COR-L47 (cell line): ENCODE results near the gene COLEC12.
"Not testable (repeated sequence)": the region's sequence is repeated elsewhere in the genome, so short reads cannot be mapped to it uniquely, and the experiment has no call there.

Source experiments
- DNase-seq: peaks from one replicate; lab custom pipeline; 2025; lab: John Stamatoyannopoulos, UW

The COLEC12 gene

GRCh38 chr18:408367-408766 is 92.1 kb downstream of the COLEC12 start:
- DNase-seq = no peak

DNA sequence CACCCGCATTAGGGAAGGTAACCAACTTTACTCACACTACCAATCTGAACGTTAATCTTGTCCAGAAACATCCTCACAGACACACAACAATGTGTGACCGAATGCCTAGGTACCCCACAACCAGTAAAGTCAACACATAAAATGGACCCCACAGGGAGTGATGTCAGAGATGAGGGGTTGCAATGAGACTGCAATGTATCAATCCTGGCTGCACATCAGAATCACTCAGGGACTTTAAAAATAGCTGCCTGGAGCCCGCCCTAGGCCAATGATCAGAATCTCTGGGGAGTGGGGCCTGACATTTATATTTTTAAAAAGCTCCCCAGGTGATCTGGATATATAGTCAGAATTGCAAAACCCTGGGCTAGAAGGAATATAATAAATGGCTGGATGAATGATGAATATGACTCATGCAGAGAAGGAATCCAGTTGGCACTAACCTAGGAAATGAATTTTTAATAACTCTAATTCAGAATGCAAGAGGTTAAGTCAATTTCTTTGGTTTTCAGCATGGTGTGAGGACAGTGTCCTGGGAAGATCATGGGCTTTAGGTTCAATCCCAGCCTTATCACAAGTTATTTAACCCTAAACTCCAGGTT is 92.8 kb downstream of the COLEC12 start:
- DNase-seq = no peak

- DNase-seq = no peak
These were observed 93.3 kb downstream of the COLEC12 start for GRCh38 chr18:407191-407590.

DNA sequence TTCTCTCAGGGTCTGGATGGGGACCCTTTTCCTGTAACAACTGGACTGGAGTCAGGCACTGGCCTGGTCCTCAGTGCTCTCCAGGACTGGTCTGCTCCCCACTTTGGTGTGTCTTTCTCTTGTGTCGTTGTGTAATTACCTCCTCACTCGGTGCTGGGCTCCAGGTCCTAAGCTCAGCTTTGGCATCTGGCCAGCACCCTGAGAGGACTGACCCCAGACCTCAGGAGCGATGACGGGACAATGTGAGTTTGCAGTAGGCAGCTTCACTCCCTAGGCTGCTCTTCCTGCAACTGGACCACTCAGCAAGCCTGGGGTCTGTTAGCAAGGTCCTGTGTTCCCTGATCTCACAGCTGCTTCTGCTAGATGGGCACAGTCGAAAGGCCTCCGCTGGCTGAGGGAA is 93.8 kb downstream of the COLEC12 start:
- no peak for DNase-seq

DNA sequence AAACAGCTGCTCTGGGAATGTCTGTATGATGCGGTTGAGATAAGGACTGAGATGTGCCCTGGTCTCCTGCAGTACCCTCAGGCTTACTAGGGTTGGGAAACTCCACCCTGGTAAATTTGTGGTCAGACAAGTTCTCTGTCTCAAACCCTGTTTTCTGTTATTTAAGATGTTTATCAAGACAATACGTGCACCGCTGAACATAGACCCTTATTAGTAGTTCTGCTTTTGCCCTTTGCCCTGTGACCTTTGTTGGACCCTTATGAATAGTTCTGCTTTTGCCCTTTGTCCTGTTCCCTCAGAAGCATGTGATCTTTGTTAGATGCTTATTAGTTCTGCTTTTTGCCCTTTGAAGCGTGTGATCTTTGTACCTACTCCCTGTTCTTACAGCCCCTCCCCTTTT is 95.5 kb downstream of the COLEC12 start:
- not testable (repeated sequence) for DNase-seq

DNA sequence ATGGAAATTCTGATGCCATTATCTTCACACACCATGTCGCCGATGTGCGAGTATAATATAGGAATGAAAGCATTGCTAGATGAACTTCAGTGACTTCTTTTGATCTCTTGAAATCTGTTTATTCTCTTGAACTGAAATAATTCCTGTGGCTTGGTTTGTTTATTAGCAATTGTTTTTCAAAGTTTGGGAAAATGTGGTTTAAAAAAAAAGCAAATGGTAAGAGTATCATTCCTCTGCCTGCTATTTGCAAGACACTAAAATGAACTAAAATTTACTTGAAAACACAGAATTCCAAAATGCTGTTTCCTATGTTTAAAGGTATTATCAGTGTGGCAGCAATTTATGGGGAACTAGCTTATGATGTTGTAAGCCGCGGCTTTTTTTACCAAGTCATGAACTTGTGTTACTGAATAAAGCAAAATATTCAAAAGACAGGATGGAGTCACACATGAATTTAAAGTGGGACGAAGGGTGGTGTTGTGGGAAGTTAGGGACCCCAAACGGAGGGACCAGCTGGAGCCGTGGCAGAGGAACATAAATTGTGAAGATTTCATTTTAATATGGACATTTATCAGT is 96.4 kb downstream of the COLEC12 start:
- no peak for DNase-seq

- DNase-seq = no peak
These were observed 98.4 kb downstream of the COLEC12 start for GRCh38 chr18:402129-402528.

DNA sequence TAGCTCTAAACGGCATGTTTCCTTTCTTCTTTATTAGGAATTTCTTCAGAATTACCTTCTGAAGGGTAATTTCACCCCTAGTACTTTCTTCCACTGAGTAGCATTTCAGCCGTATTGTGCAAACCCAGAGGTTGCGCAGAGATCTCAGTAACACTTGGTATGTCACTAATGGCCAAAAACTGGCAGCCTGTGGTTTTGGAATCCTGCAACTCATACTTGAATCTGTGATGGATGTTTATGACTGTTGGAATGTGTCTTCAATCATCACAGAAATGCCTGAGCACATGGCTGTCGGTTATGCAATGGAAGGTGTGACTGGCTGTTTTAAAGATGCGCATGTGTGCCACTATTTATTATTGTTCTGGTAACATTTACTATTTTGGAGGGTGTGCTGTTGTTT is 100.0 kb downstream of the COLEC12 start:
- no peak for DNase-seq

DNA sequence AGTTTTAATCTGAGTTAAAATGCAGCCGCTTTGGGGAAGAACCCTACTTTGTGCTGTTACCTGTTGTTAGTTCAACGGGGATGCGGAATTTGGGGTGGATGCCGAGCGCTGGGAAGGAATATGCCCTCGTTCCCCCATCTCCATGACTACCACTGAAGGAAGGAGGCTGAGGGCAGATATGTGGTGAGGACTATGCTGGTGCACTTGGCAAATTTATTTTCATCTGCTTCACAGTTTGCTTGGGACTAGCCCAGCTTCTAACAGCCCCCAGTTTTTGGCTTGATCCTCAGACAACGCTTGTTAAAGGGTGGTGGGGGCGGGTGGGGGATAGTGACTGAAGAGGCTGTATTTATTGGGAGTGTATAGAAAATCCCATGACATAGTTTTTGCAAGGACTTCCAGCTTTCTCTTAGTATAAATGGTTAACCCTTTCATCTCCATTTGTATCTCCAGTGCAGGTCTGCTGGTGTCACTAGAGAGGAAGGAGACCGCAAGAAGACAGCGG is 100.8 kb downstream of the COLEC12 start:
- no peak for DNase-seq

DNA sequence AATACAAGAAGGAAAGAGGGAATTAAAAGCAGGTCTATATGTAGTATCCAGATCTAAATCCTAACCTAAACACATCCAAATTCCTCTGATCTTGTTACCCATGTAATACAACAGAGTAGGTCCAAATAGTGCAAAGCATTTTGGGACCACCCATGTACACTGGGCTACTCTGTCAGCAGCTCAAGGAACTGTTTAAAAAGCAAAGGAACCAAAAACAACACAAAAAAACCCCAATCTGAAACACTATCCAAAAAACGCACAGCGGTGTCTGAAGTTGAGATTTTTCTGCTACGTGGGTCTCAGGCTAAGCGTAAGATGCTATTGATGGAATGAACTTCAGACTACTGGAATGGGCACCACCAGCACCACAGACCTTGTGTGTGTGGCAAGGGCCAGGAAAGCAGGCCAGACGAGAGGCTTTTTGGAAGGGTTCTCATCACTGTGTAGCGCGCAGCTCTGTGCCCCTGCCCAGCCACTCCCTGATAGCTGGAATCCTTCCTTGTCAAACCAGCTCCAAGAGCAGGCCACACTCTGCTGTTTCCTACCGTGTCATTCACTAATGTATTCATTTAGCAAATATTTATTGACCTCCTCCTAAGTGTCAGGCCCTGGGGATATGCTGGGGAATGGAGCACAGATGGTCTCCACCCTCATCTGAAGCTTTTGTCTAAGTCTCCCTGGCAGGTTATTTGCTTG is 101.4 kb downstream of the COLEC12 start:
- peak; percentile 16 for DNase-seq

GRCh38 chr18:396556-396955 is 103.9 kb downstream of the COLEC12 start:
- DNase-seq = no peak

- no peak for DNase-seq
These were observed 104.3 kb downstream of the COLEC12 start for GRCh38 chr18:396251-396555.

- peak; percentile 96 for DNase-seq
These were observed 104.8 kb downstream of the COLEC12 start for GRCh38 chr18:395456-396250.

- peak; percentile 79 for DNase-seq
These were observed 105.5 kb downstream of the COLEC12 start for GRCh38 chr18:394987-395362.

DNA sequence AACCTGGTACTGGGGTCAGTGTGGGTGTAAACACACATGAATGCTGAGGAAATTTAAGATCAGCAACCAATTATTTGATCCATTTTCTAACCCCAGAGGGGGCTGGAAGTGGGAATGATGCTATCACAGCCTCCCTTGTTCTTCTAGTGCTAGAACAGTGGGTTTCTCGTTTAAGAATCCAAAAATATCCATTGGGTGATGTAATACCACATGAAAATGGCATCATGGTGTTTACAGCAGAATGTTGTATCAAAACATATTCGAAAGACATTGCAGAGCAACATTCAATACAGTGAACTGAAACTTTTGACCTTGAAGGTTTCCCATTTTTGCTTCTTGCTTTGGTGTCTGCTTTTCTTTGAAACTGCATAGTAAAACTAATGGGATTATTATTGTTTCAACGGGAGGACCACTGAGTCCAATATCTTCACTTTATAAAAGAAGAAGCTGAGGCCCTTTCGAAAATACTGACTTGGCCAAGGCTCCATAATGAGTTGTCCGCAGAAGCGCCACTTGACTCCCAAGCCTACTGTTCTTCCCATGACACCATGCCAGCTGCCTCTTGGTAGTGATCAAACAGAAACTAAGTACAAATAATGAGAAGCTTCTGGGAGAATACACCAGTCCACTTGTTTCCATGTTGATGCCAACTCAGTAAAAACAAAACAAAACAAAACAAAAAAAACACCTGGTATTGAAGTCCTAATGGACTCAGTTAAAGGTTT is 106.1 kb downstream of the COLEC12 start:
- peak; percentile 79 for DNase-seq

- DNase-seq = no peak
These were observed 106.9 kb downstream of the COLEC12 start for GRCh38 chr18:393574-393957.

DNA sequence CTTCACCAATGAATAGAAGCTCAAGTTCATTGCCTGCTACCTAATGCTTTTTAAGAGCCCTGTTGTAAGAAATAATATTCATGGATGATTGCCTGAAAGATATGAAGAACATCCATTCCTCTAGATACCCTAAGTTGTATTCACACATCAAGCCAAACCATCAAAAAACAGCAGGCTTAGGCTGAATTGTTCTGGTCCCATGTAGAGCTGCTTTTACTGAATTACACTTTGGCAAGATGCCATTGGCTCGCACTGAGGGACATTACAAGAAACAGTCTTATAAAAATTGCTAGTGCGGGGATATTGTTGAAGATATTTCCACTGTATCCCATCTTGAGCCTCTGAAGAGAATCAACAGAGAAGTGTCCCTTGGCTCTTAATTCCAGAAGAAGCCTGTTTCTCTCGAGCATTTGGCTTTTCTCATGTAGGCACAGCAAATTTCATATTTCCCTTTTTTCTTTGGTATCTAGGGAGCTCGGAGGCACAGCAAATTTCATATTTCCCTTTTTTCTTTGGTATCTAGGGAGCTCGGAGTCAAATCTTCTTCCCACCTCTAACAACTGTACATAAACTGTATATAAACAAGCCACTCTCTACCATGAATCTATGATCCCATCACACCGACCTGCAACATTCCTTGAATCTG is 107.5 kb downstream of the COLEC12 start:
- DNase-seq = peak; percentile 52

- DNase-seq = no peak
These were observed 109.6 kb downstream of the COLEC12 start for GRCh38 chr18:390741-391478.

DNA sequence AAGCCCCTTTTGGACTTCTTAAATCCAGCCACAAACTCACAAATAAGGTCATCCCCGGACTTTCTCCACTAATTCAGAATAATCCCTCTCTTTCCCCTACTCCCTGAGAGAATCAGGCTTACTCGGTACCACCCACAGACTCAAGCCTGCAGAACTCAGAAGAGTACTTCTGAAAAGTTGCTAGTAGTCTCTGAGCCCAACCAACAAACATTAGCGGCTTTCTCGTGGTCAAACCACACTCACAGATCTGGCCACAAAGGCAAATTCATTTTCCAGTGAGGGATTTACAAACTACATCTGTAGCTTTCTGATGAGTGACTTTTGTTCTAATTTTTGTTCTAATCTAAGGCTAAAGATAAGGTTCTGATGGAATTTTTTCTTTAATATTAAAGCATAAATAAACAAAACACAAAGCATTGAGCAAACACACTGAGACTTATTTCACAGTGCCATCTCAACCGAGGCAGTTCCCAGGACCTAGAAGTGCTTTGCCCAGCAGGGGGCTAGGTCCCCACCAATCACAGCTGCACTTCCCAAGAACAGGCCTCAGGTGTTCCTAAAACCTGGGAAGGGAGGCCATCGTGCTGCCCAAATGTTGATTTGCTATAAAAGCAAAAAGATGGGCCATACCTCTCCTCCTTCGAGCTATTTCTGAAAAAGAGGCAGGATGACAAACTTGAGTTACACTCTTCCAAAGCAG is 110.7 kb downstream of the COLEC12 start:
- no peak for DNase-seq

GRCh38 chr18:388200-388599 is 112.3 kb downstream of the COLEC12 start:
- no peak for DNase-seq
